DND-41 (cell line): ENCODE data around the gene PSMF1.
A peak's percentile ranks its signal among the peaks of the same experiment; 100 is the strongest.

ENCODE experiments used
- CTCF ChIP-seq: IDR thresholded peaks from 2 replicates; pipeline ENCODE4 v1.5.1; 2012; ENCODE audit warnings: borderline replicate concordance, low read length, moderate library complexity, mild to moderate bottlenecking; ENCODE audit not compliant: poor library complexity, severe bottlenecking; ENCODE audit errors: extremely low read depth
- EZH2 ChIP-seq: IDR thresholded peaks from 3 replicates; pipeline ENCODE4 v1.6.1; 2012; ENCODE audit warnings: borderline replicate concordance, low read depth, mild to moderate bottlenecking, moderate library complexity, low read length, inconsistent platforms; ENCODE audit not compliant: severe bottlenecking

DNA sequence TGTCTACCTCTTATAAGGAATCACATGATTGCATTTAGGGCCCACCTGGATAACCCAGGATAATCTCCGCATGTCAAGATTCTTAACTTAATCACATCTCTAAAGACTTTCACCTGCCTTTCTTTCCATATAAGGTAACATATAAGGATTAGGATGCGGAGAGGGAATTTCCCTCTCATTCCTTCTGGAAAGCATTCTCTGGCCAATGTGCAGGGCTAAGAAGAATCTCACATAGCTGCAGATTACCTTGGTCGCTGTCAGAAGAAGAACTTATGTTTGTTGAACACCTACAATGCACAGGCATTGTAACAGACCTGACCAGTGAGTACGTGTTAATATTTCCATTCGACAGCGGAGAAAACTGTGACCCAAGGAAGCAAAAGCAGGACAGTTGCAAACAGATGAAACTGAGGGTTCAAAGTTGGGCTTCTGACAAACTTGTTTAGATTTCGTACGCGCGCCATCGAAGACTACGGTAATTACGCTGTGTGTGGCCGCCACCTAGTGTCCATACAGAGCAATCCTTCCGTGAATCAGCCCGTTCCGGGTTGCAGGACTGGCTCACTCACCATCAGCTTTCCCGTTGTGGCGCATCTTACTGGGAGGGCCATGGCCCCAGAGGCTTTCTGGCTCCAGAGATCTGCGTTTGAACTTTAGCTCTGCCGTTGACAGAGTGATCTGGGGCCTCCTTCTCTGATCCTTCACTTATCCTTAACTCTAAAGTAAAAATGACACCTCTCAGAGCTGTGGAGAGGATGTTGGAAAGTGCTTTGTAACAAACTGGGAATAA, 94.4 kb downstream of the PSMF1 start:
- TF ChIP-seq CTCF (peak; percentile 81), EZH2 (no peak)
